ENCODE data around the gene TTC7B. TPM values are rescaled to one million over a fixed set of nuclear protein-coding genes. Genes with fewer than 3 reads are reported as not detected.

The TTC7B gene
- total and polyA plus RNA-seq, 9 of the 15 experiments (the other 6 are each of a cell fraction or from before 2014, with no cell fraction given), result 2.2 to 77.2 (median 36.7) TPM

- DNase-seq (ENCODE audit: extremely low read depth in 1 of 4, low spot score in 3 of 4), result no peak
- H4K20me1 ChIP-seq (replicated peaks; ENCODE audit: control insufficient read depth, insufficient read depth, low read length), result no peaks in the 10 kb centered on the region
- FAIRE-seq, result no peak
- H3K4me2 ChIP-seq (ENCODE audit: insufficient read depth, low read length), result no peak overlapping the region
- TF ChIP-seq CTCFL (IDR thresholded peaks at IDR 0.05; ENCODE audit: borderline replicate concordance, insufficient read depth, low read depth, low read length, poor library complexity, severe bottlenecking) (no peak), HDAC8 (tag; IDR thresholded peaks at IDR 0.05) (no peak)
- TF ChIP-seq, protein P1, sequence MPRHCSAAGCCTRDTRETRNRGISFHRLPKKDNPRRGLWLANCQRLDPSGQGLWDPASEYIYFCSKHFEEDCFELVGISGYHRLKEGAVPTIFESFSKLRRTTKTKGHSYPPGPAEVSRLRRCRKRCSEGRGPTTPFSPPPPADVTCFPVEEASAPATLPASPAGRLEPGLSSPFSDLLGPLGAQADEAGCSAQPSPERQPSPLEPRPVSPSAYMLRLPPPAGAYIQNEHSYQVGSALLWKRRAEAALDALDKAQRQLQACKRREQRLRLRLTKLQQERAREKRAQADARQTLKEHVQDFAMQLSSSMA (CRISPR knock-in tag; IDR thresholded peaks at IDR 0.05), result no peak
- H3K4me3 ChIP-seq, result no peak overlapping the region
- CTCF ChIA-PET (ENCODE audit: low intra/inter-chr PET ratio), result no interaction called here
- H3K27me3 ChIP-seq (ENCODE audit: control insufficient read depth in 2 of 2, insufficient read depth in 2 of 2, low read length in 2 of 2), result no peaks in the 10 kb centered on the region
- BruUV-seq (replicated peaks), result no TSS peak
- POLR2A ChIA-PET, result interaction anchor here (0.7 kb wide), 1 partner anchor 20 kb away, joined by 3 read pairs; no protein-coding TSS in a partner anchor
- no peaks in the 10 kb centered on the region for H3K9me1 ChIP-seq (ENCODE audit: control insufficient read depth, insufficient read depth, low read length)
- in situ Hi-C loops (cut with MboI), result no loop called here
- no peaks in the 10 kb centered on the region for H3K4me1 ChIP-seq (replicated peaks in 1 of 2; ENCODE audit: control insufficient read depth in 2 of 2, insufficient read depth in 2 of 2, low read length in 2 of 2)
- no peaks in the 10 kb centered on the region for H3K79me2 ChIP-seq (ENCODE audit: control insufficient read depth, insufficient read depth, low read length)
- H2AFZ ChIP-seq (ENCODE audit: low read depth, low read length), result no peak overlapping the region
- no peak for ATAC-seq
- intact Hi-C loops (cut with micrococcal nuclease), result no loop called here
- no peak overlapping the region for H3K27ac ChIP-seq (ENCODE audit: extremely low read depth, low read depth, low read length)
- peaks cover 18% of the 10 kb centered on the region; the same call in 2 of the 3 replicates for H3K36me3 ChIP-seq (ENCODE audit: control insufficient read depth, insufficient read depth, low read length)
- 89% methylated on average over 4 of the region's 5 CpGs for whole genome bisulfite sequencing (ENCODE audit: insufficient coverage, low coverage, missing lambda C conversion rate)
- H3K9me3 ChIP-seq (replicated peaks; ENCODE audit: control insufficient read depth, insufficient read depth, low read depth, low read length), result no peaks in the 10 kb centered on the region
- H3K9ac ChIP-seq (ENCODE audit: insufficient read depth in 1 of 2, low read depth in 2 of 2, low read length in 2 of 2), result no peak overlapping the region
Observed at GRCh38 chr14:90648421-90648820, 167.8 kb downstream of the TTC7B start.

All from K562 (cell line).